GM10266 (cell line): Measurements from ENCODE around the gene FAM193B.

Experiments used
- DNase-seq: peaks from one replicate; pipeline ENCODE4 v3.0.0; 2012; ENCODE audit errors: extremely low spot score
- TF ChIP-seq, protein P1 (sequence below): IDR thresholded peaks from 2 replicates; pipeline ENCODE4 v1.5.1; 2012; ENCODE audit warnings: mild to moderate bottlenecking, low read depth; ENCODE audit not compliant: control insufficient read depth, insufficient read depth; ENCODE audit errors: missing control alignments

The FAM193B gene

DNA sequence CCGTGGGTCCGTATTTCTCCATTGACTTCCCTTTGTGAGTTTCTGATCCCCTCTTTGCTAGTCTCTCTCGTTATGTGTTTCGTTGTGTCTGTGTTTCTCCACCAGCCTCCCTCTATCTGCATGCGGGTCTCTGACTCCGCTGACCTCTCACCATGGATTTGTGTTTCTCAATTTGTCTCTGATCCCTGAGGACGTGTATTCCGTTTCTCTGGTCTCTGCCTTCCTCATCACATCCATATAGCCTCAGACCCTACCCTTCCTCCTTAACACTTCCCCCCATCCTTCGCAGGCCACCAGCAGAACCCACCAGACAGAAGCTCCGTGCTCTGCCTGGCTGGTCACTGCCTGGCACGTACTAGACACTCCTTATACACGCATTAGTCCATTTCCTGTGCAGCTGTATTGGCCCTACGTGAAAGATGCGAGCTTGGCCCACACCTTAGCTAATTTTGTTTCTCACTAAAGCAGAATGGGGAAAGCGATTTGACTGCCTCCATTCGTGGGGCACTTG, 46.2 kb upstream of the FAM193B start:
- TF ChIP-seq, protein P1, sequence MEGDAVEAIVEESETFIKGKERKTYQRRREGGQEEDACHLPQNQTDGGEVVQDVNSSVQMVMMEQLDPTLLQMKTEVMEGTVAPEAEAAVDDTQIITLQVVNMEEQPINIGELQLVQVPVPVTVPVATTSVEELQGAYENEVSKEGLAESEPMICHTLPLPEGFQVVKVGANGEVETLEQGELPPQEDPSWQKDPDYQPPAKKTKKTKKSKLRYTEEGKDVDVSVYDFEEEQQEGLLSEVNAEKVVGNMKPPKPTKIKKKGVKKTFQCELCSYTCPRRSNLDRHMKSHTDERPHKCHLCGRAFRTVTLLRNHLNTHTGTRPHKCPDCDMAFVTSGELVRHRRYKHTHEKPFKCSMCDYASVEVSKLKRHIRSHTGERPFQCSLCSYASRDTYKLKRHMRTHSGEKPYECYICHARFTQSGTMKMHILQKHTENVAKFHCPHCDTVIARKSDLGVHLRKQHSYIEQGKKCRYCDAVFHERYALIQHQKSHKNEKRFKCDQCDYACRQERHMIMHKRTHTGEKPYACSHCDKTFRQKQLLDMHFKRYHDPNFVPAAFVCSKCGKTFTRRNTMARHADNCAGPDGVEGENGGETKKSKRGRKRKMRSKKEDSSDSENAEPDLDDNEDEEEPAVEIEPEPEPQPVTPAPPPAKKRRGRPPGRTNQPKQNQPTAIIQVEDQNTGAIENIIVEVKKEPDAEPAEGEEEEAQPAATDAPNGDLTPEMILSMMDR = no peak
- no peak for DNase-seq

DNA sequence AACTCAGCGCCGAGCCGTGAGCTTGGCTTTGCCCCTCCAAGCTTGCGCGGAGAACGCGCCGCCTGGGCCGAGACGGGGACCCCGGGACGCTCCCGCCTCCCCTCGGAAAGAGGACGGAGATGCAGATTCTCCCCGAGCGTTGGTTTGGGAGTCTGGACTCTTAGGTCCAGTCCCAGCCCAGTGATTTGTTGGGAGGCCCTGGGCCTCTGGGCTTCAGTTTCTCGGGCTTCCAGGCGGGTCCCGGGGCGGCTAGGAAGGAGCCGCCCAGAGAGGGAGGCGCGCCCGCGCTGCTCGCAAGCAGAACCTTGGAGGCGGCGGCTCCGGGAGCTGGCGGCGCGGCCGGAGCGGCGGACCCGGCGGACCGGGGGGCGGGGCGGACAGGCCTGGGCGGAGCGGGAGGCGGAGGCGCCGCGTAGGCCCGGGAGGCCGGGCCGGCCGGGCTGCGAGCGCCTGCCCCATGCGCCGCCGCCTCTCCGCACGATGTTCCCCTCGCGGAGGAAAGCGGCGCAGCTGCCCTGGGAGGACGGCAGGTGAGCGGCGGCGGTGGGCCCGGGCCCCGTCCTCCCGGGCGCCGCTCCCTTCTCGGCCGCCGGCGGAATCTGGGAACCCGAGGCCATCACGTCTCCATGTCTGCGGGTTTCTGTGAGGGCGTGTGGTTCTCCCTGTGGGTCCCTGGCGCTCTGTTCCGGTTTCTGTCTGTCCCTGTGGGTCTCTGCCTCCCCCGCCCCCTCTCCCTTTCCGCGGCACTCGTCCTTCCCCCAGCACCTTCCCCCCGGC, 45.6 kb upstream of the FAM193B start, which contains the start of gene B4GALT7:
Gene B4GALT7, plus strand, starts transcription at position 402 of the 777 bp plus-strand sequence. Its CDS starts 79 bp downstream, at position 481.
- peak; percentile 94 for DNase-seq
- TF ChIP-seq, protein P1 = no peak

DNA sequence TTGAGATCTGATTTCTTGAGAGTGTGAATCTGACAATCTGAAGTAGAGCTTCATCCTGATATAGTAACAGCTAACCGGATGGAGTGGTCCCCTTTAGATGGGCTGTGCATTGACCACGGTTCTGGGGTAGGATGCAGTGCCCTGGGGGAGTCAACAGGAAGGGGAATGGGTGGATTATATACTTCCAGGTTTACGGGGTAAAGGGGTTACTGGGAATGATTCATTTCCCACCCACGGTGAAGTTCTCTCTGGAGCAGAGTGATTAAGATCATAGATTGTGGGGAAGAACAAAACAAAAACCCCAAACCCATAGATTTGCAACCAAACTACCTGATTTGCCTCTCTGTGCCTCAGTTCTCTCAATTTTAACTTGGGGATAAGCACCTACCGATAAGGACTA, 44.1 kb upstream of the FAM193B start:
- DNase-seq = no peak
- TF ChIP-seq, protein P1 = no peak

DNA sequence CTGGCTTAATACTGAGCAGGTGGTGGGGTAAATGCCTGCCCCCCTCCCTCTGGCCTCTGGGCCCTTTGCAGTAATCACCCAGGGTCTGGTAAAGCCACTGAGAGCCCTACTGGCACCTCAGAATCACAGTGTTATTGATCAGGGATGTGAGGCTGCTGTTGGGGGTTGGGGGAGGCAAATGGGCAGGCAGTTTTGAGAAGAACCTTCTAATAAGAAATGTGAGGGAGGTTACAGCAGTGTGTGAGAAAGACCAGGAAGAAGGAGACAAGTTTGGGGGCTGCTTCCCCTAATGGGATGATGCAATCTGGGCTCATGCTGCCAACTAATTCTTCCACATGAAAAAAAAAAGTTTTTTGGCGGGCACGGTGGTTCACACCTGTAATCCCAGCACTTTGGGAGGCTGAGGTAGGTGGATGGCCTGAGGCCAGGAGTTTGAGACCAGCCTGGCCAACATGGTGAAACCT, 42.4 kb upstream of the FAM193B start:
- TF ChIP-seq, protein P1 = no peak
- no peak for DNase-seq

DNA sequence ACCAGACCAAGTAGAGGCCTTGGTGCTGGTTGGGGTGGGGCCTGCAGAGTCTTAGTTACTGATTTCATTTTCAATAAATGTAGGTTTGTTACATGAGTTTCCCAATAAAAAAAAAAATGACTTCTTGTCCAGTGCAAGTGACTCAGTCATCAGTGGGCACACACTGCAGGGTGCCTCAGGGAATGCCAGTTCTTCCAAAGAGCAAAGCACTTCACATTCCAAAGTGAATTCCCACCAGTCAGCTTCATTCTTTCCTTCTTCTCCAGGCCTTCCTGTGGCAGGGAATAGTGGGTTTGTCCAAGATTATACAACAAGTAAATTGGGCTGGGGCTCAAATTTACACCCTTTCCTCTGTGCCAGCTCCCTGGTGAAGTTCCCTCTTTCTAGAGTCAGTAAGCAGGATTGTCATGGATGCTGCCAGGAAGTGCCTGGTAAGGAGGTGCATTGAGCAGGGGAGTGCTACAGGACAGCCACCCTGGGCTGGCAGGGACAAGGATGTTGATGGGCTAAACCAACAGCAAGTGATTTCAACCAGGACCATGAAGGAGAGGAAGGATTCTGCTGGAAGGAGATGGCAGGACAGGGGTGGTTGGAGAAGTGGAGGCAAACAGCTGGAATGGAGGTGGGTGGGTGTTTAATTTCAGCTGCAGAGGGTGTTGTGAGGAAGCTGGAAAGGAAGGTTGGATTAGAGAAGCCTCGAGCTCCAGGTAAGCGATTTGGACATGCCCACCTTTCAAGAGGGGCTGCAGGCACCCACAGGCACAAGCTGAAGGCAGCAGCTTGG, 41.8 kb upstream of the FAM193B start:
- no peak for DNase-seq
- TF ChIP-seq, protein P1 = no peak

DNA sequence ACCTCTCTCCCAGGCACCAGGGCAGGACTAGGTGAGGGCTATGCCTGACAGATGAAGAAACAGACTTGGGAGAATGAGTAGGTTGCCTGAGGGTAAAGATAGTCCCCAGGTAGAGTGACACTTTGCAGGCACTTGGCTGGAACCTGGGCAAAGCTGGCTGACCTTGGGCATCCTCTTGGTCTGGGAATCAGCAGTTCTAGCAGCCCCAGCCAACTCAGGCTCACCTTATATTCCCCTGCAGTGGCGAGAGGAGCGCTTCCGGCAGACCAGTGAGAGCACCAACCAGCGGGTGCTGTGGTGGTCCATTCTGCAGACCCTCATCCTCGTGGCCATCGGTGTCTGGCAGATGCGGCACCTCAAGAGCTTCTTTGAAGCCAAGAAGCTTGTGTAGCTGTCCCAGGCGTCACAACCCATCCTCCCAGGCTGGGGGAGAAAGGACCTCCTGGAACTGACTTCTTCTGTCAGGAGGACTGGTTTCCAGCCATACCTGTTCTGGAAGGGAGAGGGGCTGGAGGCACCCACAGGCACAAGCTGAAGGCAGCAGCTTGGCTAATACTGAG, 40.7 kb upstream of the FAM193B start:
- TF ChIP-seq, protein P1 = no peak
- DNase-seq = no peak
